ENCODE data around the gene INTS3. TPM values are rescaled to one million over a fixed set of nuclear protein-coding genes. Genes with fewer than 3 reads are reported as not detected.

INTS3 gene
- total and polyA plus RNA-seq, 2 of the 8 experiments (the other 6 are each of a cell fraction or from before 2014, with no cell fraction given) = 66.8 to 93.2 TPM

DNA sequence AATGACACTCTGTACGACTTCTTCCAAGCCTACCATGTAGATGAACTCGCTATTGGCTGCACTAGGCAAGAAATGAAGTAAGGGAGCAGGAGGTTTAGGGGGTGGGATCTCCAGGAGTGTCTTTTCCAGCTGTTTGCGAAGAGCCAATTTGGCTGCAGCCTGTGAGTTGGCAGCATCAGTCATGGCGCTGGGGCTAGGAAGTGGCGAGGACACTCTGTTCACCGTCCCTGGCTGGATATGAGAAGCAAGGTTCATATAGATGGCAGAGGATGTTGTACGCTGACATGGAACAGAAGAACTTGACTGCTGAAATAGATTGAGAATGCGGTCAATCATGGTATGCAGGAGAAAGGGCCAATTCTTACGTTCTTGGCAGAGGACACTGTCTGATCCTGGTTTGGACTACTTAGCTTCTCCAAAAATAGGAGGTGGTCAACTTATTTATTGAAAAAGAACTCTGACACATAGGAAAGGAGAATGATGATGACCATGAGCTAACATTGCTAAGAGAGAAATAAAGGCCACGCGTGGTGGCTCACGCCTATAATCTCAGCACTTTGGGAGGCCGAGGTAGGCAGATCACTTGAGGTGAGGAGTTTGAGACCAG lies 88.5 kb downstream of the INTS3 start (continued):
- TF ChIP-seq EGR1 (IDR thresholded peaks at IDR 0.05; ENCODE audit: borderline replicate concordance, low read depth, low read length) (no peak), GABPA (IDR thresholded peaks at IDR 0.05; ENCODE audit: borderline replicate concordance, insufficient read depth, low read length) (no peak), SRF (IDR thresholded peaks at IDR 0.05; ENCODE audit: low read depth, low read length) (no peak), TAF1 (IDR thresholded peaks at IDR 0.05; ENCODE audit: low read depth, low read length) (no peak), NANOG (IDR thresholded peaks at IDR 0.05; ENCODE audit: insufficient read depth, low read depth, low read length, poor library complexity, severe bottlenecking) (no peak), SP2 (IDR thresholded peaks at IDR 0.05; ENCODE audit: low read length) (no peak), MAFK (IDR thresholded peaks at IDR 0.05; ENCODE audit: low read depth, low read length) (no peak)

All from H1 (cell line).